Subcutaneous adipose tissue (tissue), 4 donors: ENCODE data around the gene FCHO2. TPM values are rescaled to one million over a fixed set of nuclear protein-coding genes. Genes with fewer than 3 reads are reported as not detected.

ENCODE experiments used
- CTCF ChIP-seq: fragments of 450-650 bp; IDR thresholded peaks from one replicate; pipeline ENCODE4 v1.5.1; 2016; ENCODE audit warnings: low read depth, mild to moderate bottlenecking, control low read depth, antibody characterized with exemption, moderate library complexity
- total RNA-seq, 4 donors: library from RNA; depleted of rRNA; stranded (reverse); fragments of >200 nt; gene quantifications; one replicate each; pipeline ENCODE4 v1.1.0, GENCODE V29; 2016

FCHO2 gene
- total RNA-seq, 4 donors from 2014 or later: 36.0 to 92.8 (median 65.8) TPM

- TF ChIP-seq CTCF: no peak
Measured at GRCh38 chr5:73115399-73116051, 159.7 kb downstream of the FCHO2 start.

DNA sequence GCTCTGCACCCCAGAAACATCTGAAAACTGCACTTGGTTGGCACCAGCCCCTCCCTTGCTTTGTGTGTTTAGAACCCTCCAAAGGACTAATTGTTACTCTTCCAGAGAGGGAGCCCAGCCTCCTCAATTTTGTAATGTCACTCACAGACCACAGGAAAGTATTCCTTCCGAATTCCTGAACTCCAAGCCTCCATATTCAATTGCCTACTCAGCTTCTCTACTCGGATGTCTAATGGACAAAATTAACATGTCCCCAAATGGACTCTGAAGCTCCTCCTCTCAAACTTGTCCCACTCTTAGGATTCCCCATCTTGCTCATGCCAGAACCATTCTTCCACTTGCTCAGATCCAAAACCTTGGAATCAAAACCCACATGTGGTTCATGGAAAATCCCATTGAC is 160.7 kb downstream of the FCHO2 start:
- no peak for TF ChIP-seq CTCF

DNA sequence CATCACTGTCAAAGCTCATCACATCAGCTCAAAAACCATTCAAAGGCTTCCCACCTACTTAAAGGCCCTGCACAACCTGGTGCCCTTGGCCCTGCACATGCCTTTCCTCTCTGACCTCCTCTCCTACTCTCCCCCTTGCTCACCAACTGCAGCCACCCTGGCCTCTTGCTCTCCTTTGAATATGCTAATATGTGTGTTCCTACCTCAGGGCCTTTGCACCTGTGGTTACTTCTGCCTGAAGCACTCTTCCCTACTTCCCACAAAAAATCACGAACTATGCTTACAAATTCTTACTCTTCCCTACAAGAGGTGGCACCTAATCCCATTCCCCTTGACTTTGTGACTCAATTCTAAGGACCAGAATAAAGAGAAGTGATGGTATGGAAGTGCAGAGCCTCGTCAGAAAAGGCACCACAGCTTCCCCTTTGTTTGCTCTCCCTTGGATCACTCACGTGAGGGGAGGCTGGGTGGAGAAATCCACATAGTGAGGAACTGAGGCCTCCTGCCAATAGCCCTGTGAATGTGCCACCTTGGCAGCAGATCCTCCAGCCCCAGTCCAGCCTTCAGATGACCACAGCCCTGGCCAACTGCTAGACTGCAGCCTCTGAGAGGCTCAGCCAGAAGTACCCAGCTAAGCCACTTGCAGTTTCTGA is 161.4 kb downstream of the FCHO2 start:
- no peak for TF ChIP-seq CTCF

GRCh38 chr5:73118391-73118973 is 162.6 kb downstream of the FCHO2 start:
- TF ChIP-seq CTCF: no peak

DNA sequence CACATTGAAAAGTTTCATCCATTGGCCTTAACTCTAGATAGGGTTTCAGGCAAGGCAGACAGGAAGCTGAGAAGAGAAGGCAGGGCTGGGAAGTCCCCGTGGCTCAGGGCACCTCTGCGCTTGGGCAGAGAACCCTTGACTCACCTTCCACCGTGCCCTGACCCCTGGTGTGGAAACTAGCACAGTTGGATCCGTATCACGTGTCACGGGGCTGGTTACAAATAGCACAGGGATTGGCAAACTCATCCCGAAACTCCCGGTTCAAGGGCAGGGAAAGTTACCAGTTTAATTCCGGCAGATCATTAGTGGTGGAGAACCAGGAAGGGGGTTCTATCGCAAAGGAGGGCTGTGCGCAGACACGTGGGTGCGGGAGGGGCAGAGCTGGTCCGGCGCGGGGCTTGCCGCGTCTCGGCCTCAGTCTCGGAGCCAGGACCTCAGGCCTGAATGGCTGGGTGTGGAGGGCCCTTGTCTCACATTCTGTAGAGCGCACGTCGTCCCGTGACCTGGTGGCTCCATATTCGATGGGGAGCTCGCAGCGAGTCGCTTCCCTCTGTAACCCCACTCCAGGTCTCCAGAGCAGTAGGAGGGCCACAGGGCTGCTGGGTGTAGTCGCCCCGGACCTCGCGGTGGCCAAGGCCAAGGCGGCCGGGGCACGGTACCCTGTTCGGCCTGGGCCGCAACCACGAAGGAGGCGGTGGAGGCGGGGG is 163.8 kb downstream of the FCHO2 start:
- TF ChIP-seq CTCF: no peak

- no peak for TF ChIP-seq CTCF
Measured at GRCh38 chr5:73120222-73121118, 164.6 kb downstream of the FCHO2 start, which contains the start of gene TMEM171. Gene TMEM171 (plus strand): TSS chr5:73120575. CDS start chr5:73123374, 2,799 bp downstream.
